Upper lobe of right lung (tissue), 1 donor: Measurements from ENCODE around the gene PRR23E. TPM values are rescaled to one million over a fixed set of nuclear protein-coding genes. Genes with fewer than 3 reads are reported as not detected.
A peak's percentile ranks its signal among the peaks of the same experiment; 100 is the strongest.

Experiments used
- ATAC-seq: fragments of 200-7000 bp; cut with Tn5 transposase; one replicate; pipeline ENCODE4 v1.9.1; 2020; ENCODE audit warnings: mild to moderate bottlenecking, moderate library complexity
- DNase-seq: peaks from one replicate; pipeline ENCODE4 v3.0.0-alpha.2; 2020
- H3K27ac ChIP-seq: fragments of 200-600 bp; one replicate; pipeline ENCODE4 v1.8.0; 2022
- H3K27me3 ChIP-seq: fragments of 200-600 bp; one replicate; pipeline ENCODE4 v1.8.0; 2022; ENCODE audit warnings: mild to moderate bottlenecking
- H3K36me3 ChIP-seq: fragments of 200-600 bp; one replicate; pipeline ENCODE4 v1.8.0; 2022
- H3K4me1 ChIP-seq: fragments of 200-600 bp; one replicate; pipeline ENCODE4 v1.8.0; 2022
- H3K4me3 ChIP-seq: fragments of 200-600 bp; one replicate; pipeline ENCODE4 v1.8.0; 2022; ENCODE audit warnings: mild to moderate bottlenecking
- H3K9me3 ChIP-seq: fragments of 200-600 bp; one replicate; pipeline ENCODE4 v1.8.0; 2022
- CTCF ChIP-seq: fragments of 200-600 bp; IDR thresholded peaks from one replicate; pipeline ENCODE4 v1.8.0; 2022; ENCODE audit warnings: antibody characterized with exemption
- intact Hi-C: fragments of 100-400 bp; cut with DNase I; formaldehyde crosslinking; loops from one replicate; pipeline ENCODE4 v1.11.0; 2022
- total RNA-seq: library from RNA; stranded (reverse); fragmentation: NEBNext Ultra II Directional; extraction: Animal tissue kit (Norgen Biotek cat#: 25700); gene quantifications from one replicate; pipeline ENCODE4 v1.2.1, GENCODE V29; 2021
- donor health status: DM: no; HTN: yes; CAD: no; lungs with severe emphysema.

The PRR23E gene
- total RNA-seq, 1 donor from 2014 or later = not detected

- no peaks in the 10 kb centered on the region for H3K36me3 ChIP-seq
- H3K27ac ChIP-seq = no peak overlapping the region
- H3K9me3 ChIP-seq = no peaks in the 10 kb centered on the region
- H3K4me1 ChIP-seq = no peaks in the 10 kb centered on the region
- intact Hi-C loops = no loop called here
- no peak overlapping the region for H3K4me3 ChIP-seq
- ATAC-seq (no peak), DNase-seq (no peak)
- TF ChIP-seq CTCF = no peak
- no peaks in the 10 kb centered on the region for H3K27me3 ChIP-seq
Measured at GRCh38 chr3:127165694-127166485, 27.0 kb upstream of the PRR23E start.

GRCh38 chr3:127166501-127167065 lies 26.3 kb upstream of the PRR23E start:
- H3K36me3 ChIP-seq = no peaks in the 10 kb centered on the region
- H3K27me3 ChIP-seq = no peaks in the 10 kb centered on the region
- intact Hi-C loops = no loop called here
- H3K9me3 ChIP-seq = no peaks in the 10 kb centered on the region
- H3K27ac ChIP-seq = no peak overlapping the region
- no peak for TF ChIP-seq CTCF
- no peak overlapping the region for H3K4me3 ChIP-seq
- ATAC-seq (no peak), DNase-seq (no peak)
- no peaks in the 10 kb centered on the region for H3K4me1 ChIP-seq

- H3K36me3 ChIP-seq = no peaks in the 10 kb centered on the region
- H3K4me1 ChIP-seq = no peaks in the 10 kb centered on the region
- intact Hi-C loops = no loop called here
- H3K27me3 ChIP-seq = no peaks in the 10 kb centered on the region
- no peak for ATAC-seq
- H3K27ac ChIP-seq = no peak overlapping the region
- no peak for DNase-seq
- no peak overlapping the region for H3K4me3 ChIP-seq
- H3K9me3 ChIP-seq = no peaks in the 10 kb centered on the region
- no peak for TF ChIP-seq CTCF
Measured at GRCh38 chr3:127167315-127168043, 25.5 kb upstream of the PRR23E start.

- H3K27me3 ChIP-seq = no peaks in the 10 kb centered on the region
- peak; percentile 48 for DNase-seq
Measured at GRCh38 chr3:127168271-127168670, 24.7 kb upstream of the PRR23E start.

GRCh38 chr3:127170814-127171213 lies 22.1 kb upstream of the PRR23E start:
- no peaks in the 10 kb centered on the region for H3K9me3 ChIP-seq
- ATAC-seq = no peak
- DNase-seq = peak; percentile 62
- no peak for TF ChIP-seq CTCF
- H3K27me3 ChIP-seq = no peaks in the 10 kb centered on the region
- H3K27ac ChIP-seq = no peak overlapping the region
- no peaks in the 10 kb centered on the region for H3K36me3 ChIP-seq
- no peak overlapping the region for H3K4me3 ChIP-seq
- intact Hi-C loops = no loop called here
- H3K4me1 ChIP-seq = no peaks in the 10 kb centered on the region

More at GRCh38 chr3:127168271-127168670, 24.7 kb upstream of the PRR23E start:
- intact Hi-C loops = no loop called here
- Histone ChIP-seq H3K27ac (no peak overlapping the region), H3K4me3 (no peak overlapping the region), H3K4me1 (no peaks in the 10 kb centered on the region), H3K9me3 (no peaks in the 10 kb centered on the region), H3K36me3 (no peaks in the 10 kb centered on the region)
- ATAC-seq = no peak
- no peak for TF ChIP-seq CTCF
